GM08714 (cell line): ENCODE data around the gene CNKSR3.
"Not testable (repeated sequence)": the region's sequence is repeated elsewhere in the genome, so short reads cannot be mapped to it uniquely, and the experiment has no call there.

Experiments
- H3K4me3 ChIP-seq: fragments of 200-500 bp; sonication (Bioruptor generic); 2 replicates; pipeline ENCODE4 v1.5.1; 2014; ENCODE audit warnings: mild to moderate bottlenecking, low read length, inconsistent platforms
- ZNF274 ChIP-seq: IDR thresholded peaks from 2 replicates; pipeline ENCODE4 v1.6.1; 2012; ENCODE audit warnings: mild to moderate bottlenecking, low read depth, low read length

CNKSR3 gene

DNA sequence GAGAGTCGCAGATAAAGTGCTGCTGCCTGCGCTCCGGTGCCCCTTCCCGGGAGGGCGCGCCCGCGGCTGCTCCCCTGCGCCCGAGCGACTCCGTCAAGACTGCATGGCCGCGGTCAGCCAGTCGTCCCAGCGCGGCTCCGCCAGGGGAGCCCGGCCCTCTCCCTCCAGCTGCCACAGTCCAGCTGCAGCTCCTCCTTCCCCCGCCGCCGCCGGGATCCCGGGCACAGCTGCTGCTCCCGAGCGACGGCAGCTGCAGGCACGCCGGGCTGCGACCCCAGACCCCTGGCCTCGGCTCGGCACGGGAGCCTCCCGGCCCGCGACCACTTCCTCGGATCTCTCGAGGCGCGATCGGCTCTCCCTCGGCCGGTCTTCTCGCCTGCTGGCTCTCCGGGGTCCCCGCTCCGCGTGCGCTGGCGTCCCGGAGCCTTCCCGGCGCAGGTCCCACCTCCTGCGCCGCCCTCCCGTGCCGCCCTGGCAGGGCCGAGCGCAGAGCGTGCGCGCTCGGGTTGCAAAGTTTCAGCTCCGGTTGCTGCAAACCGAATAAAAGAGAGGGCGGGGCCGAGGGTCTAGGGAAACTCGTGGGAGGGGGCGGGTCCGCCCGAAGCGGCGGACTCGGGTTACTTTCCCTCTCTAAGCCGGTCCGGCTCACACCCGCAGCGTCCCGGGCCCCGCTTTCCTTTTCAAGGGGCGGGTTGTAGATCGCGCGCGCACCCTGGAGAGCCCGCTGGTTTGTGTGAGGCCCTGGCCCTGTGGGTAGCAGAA, at the start of gene CNKSR3:
CNKSR3 (minus strand) TSS at position 542 of the 762 bp plus-strand sequence. CDS start 571 bp downstream, outside the sequence.
- no peak for TF ChIP-seq ZNF274
- peak within 1 kb of the TSS; percentile 79 for H3K4me3 ChIP-seq

DNA sequence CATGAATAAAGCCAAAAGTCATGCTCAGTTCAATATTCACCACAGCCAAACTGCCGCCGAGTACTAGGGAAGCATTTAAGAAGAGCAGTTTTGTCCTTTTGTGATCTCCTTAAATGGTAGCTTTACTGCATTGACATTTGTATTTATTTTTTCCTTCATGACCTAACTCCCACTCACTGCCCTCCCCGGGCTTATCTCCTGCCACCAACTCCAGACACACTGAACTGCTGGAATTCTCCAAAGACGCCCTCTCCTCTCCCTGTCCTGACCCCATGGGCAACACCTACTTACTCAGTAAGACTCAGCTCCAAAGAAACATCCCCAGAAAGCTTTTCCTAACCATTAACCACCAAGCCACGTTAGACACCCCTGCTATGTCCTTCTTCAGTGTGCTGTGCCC, 48.5 kb upstream of the CNKSR3 start:
- TF ChIP-seq ZNF274, result no peak

DNA sequence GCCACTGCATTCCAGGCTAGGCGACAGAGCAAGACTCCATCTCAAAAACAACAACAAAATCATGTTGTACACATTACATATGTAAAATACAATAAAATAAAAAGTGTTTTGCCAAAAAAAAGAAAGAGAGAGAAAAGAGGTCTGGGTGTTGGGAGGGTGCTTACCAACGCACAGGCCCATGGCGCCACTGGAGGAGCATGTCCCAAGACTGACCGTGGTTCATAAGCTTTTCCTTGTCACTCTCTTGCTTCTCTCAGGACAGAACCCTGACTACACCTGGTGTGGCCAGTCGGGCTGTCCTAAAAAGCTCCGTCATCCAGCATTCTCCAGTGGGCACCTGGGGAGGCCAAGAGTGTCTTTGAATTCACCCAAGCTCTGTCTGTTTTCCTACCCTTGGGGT, 48.0 kb upstream of the CNKSR3 start:
- TF ChIP-seq ZNF274, result no peak
- no peak overlapping the region for H3K4me3 ChIP-seq

More for the DNA sequence above, 48.5 kb upstream of the CNKSR3 start:
- no peak overlapping the region for H3K4me3 ChIP-seq

DNA sequence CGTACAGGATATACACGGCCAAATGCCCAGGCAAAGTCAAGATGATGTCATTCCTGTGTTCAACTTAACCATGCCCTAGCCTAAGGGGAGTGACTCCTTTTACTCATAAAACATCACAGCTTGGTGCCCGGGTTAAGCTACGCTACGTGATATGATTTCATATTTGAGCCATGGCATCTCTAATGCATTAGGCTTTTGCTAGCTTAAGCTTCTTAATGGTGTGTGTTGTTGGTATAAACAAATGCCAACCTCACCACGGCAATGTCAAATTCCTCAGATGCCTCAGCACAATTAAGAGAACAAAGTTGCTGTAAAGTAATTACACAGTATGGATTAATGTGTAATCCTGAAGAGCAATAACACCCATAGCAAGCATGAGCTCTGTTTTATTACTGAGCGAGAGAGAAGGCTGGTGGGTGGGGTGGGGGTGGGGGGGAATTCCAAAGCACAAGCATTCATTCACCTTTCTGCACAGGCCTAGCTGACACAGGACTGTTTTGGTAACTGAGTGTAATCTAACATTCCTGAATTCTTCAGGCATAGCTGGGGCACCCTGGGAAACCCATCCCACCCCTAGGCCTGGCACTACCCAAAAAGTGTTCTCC, 44.7 kb upstream of the CNKSR3 start:
- TF ChIP-seq ZNF274, result no peak
- no peak overlapping the region for H3K4me3 ChIP-seq

DNA sequence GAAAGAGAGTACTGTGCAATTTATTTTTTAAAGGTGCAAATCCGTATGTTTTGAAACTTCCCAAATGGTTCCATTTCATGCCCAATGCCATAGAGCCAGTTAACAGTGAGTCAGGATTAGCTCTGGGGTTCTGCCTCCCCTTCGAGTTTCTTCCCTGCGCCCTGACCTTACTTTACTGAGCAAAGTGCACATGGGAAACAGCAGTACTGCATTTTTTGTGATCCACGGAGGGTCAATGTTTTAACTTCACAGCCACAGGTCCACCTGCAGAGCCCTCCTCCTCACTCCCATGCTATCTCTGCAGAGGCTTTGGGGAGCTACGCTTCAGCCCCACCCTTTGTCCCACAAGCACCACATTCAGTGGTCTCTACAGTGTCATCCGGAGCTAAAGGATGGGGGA, 44.0 kb upstream of the CNKSR3 start:
- no peak overlapping the region for H3K4me3 ChIP-seq
- no peak for TF ChIP-seq ZNF274

DNA sequence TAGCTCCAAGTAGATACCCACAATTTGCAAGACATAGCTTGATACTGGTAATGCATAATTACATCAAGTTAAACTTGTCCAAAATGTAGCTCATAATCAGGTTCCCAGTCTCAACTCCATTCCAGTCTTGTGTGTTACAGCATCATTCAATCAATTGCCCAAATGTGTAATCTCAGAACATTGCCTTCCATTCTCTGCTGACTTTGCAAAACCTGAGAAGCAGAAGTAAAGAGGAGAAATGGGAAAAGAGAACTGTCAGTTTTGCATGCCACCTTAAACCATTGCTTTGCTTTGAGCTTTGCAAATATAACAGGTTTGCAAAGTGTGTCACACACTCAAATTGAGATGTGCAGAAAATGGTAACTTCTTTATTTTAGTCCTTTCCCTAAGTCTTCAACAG, 40.3 kb upstream of the CNKSR3 start:
- TF ChIP-seq ZNF274, result no peak
- H3K4me3 ChIP-seq, result no peak overlapping the region

DNA sequence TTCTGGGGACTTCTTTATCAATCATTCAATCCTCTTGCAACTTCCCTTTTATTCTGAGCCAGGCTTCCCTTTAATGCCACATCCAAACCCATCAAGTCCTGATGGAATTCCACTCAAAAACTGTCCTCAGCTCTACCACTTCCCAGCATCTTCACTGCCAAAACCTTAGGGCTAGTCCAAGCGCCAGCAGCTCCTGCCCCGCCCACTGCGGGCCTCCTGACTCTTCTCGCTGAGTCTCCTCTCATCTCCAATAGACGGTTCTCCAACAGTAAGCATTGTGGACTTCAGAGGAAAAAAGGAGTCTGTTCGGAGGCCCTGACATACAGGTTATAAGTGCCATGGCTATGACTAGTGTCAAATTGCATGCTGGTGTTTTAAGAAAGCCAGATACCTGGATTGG, 38.7 kb upstream of the CNKSR3 start:
- H3K4me3 ChIP-seq, result no peak overlapping the region
- TF ChIP-seq ZNF274, result no peak

DNA sequence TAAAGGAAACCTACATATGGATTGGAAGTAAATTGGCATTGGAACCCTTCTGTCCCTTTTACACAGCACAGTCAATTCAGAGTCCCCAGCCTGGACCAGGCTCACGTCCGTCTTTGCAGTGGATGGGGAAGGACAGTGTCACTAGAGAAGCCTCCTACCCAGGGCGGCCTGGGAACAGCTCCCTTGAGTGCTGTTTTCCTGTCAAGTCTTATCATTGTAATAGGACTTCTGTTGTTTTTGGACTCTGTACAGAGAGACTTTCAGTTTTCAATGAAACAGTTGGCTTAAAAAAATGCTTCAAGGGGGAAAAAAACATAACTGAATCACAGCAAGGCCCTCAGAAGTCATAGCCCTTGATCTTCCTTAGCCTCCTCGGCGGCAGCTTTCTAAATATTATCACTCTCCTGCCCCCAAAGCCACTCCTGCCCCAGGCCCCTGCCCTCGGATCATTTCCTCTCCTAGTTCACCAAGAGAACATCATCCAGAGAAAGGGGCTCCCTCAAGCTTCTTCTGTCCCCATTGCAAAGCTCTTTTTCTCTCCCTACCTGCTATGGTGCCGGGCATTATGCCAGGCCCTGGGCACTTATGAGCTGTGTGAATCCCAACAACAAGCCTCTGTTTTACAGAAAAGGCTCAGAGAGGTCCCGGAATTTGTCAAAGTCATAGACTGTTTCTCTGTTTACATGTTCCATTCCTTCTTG, 37.8 kb upstream of the CNKSR3 start:
- no peak for TF ChIP-seq ZNF274
- no peak overlapping the region for H3K4me3 ChIP-seq

DNA sequence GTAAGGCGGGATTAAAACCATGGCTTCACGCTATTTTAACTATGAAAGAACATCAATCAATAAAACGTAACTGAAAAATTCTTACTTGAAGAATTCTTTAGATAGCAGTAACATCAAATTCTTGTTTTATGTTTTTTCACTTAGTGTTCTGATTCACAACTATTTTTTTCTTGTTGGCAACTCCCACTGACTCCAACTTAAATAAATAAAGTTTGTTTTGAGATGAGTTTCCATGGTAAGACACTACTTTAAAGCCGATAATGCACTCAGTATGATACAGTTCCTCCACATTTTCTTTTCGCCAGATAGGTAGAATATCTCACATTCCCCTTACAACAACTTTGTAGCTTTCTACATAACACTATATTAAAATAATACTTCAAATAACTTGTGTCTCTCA, 33.1 kb upstream of the CNKSR3 start:
- TF ChIP-seq ZNF274, result no peak
- H3K4me3 ChIP-seq, result no peak overlapping the region

DNA sequence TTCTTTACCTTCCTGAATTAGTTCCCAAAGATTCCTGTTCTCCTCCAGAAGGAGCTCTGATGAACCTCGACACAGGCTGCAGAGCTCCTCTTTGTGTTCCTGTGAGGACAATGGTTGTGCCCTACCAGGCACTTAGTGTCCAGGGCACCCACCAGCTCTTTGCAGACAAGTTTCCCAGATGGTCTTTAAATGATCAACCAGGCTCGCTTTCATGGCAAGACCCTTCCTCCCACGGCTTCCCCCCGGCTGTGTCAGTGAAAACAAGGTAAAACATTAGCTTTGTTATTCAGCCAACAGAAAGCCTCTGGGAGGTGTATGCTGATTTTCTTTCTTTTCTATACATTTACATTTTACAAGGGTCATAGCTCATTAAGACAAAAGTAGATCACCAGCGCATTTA, 32.3 kb upstream of the CNKSR3 start:
- TF ChIP-seq ZNF274, result no peak
- no peak overlapping the region for H3K4me3 ChIP-seq

DNA sequence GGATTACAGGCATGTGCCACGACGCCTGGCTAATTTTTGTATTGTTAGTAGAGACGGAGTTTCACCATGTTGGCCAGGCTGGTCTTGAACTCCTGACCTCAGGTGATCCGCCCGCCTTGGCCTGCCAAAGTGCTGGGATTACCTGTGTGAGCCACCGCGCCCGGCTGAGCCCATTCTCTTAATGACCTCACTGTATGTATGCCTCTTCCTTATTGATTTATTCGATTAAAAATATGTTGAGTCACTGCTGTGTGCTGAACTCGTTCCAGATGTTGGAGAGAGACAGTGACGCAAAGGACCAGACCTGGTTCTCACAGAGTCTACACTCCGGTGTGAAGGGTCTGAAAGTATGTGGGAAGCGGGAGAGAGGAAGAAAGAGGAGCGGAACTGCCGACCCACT, 31.4 kb upstream of the CNKSR3 start:
- not testable (repeated sequence) for H3K4me3 ChIP-seq

DNA sequence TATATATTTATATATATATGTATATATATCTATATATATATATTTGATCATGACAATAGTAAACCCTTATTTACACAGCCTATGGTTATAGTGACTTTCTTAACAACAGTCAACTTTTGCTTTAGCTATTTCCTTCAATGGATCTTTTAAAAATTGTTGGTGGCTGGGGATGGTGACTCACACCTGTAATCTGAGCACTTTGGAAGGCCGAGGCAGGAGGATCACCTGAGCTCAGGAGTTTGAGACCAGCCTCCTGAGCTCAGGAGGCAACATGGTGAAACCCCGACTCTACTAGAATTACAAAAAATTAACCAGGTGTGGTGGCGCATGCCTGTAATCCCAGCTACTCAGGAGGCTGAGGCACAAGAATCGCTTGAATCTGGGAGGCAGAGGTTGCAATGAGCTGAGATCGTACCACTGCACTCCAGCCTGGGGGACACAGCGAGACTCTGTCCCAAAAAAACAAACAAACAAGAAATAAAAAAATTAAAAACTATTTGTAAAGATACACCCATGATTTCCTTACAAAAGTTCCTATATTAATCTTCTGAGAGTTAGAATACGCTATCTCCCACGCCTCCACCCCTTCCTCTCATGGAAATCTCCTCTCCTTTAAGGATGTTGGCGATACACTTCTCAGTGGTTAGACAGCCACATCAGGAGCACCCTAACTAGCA, 29.2 kb upstream of the CNKSR3 start:
- TF ChIP-seq ZNF274, result no peak

DNA sequence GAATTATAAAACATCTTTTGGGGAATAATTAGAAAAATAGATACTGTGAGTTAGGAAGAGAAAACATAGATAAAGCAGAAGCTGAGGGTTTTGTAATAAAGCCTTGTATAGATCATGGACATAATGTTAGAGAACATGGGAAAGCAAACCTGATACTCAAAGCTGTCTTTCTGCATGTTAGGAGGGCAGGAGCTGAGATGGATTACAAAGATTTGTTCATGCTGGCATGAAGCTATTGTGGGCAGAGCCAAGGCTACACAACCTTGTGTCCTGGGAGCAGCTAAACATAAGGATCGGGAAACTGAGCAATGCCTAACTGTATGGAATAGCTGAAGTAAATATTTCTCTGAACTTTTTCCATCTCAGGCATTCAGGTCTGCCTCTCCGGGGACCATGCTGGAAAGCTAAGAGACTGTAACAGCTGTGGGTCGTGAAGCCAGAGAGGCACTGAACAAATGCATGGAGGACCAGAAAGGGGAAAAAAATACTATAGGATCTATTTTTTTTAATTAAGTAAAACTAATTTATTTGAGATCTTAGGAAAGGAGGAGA, 28.2 kb upstream of the CNKSR3 start:
- no peak overlapping the region for H3K4me3 ChIP-seq
- TF ChIP-seq ZNF274, result no peak

More for the DNA sequence above, 29.2 kb upstream of the CNKSR3 start:
- H3K4me3 ChIP-seq, result no peak overlapping the region
